ENCODE measurements around the gene USP19.

Gene USP19, protein sequence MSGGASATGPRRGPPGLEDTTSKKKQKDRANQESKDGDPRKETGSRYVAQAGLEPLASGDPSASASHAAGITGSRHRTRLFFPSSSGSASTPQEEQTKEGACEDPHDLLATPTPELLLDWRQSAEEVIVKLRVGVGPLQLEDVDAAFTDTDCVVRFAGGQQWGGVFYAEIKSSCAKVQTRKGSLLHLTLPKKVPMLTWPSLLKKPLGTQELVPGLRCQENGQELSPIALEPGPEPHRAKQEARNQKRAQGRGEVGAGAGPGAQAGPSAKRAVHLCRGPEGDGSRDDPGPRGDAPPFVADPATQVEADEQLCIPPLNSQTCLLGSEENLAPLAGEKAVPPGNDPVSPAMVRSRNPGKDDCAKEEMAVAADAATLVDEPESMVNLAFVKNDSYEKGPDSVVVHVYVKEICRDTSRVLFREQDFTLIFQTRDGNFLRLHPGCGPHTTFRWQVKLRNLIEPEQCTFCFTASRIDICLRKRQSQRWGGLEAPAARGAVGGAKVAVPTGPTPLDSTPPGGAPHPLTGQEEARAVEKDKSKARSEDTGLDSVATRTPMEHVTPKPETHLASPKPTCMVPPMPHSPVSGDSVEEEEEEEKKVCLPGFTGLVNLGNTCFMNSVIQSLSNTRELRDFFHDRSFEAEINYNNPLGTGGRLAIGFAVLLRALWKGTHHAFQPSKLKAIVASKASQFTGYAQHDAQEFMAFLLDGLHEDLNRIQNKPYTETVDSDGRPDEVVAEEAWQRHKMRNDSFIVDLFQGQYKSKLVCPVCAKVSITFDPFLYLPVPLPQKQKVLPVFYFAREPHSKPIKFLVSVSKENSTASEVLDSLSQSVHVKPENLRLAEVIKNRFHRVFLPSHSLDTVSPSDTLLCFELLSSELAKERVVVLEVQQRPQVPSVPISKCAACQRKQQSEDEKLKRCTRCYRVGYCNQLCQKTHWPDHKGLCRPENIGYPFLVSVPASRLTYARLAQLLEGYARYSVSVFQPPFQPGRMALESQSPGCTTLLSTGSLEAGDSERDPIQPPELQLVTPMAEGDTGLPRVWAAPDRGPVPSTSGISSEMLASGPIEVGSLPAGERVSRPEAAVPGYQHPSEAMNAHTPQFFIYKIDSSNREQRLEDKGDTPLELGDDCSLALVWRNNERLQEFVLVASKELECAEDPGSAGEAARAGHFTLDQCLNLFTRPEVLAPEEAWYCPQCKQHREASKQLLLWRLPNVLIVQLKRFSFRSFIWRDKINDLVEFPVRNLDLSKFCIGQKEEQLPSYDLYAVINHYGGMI (N-terminal part only)

DNA sequence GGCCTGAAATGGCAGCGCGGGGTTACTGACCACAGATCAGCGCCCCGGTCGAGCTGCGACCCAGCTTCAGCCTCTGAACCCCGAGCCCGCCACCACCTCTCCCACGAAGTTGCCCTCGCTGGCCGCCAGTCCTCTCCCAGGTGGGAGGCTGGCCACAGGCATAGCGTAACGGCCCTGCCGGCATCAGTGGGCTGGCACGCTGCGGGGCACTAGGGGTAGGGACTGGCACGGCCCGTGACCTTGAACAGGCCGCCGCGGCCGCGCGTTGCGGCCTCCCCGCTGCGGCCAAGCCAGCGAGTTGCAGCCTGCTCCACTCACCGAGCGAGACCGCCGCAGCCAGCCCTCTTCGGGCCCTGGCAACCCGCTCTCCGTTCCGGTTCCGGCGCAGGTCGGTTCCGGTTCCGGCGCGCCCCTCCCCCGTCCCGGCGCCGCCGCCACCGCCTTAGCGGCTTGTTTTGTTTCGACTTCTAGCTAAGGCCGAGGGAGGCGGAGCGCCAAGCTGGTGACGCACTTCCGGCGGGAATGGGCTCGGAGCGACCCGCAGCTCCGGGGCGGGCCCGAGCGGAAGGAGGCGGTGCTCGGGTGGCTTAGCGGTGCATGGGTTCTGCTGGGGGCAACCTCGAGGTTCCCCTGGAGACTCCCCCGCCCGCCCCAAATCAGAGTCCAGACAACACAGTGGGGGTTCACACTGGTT is at the start of gene USP19:
TSS of gene USP19 (minus strand) at position 386 of the 694 bp plus-strand sequence. CDS start 1,678 bp downstream, outside the sequence.
- Mint-ChIP-seq H3K4me1 (peaks cover 26% of the 10 kb centered on the region), H3K4me3 (peak within 1 kb of the TSS; percentile 75), H3K36me3 (peaks cover 38% of the 10 kb centered on the region), H3K27ac (peak within 1 kb of the TSS; percentile 79), H3K9me3 (no peaks in the 10 kb centered on the region)
- DNase-seq (ENCODE audit: low spot score in 2 of 2) (peak; percentile 83 to 94), ATAC-seq (peak; percentile 92)

GRCh38 chr3:49166752-49167556 is 46.3 kb upstream of the USP19 start:
- ATAC-seq = no peak
- H3K36me3 Mint-ChIP-seq = peaks cover 22% of the 10 kb centered on the region
- H3K27ac Mint-ChIP-seq = peak overlapping the region; percentile 95
- no peak for DNase-seq (ENCODE audit: low spot score in 2 of 2)
- H3K4me3 Mint-ChIP-seq = peak overlapping the region; percentile 92
- H3K9me3 Mint-ChIP-seq = no peaks in the 10 kb centered on the region
- peaks cover 46% of the 10 kb centered on the region for H3K4me1 Mint-ChIP-seq

- DNase-seq (ENCODE audit: low spot score in 2 of 2) = peak; percentile 63 to 86
- H3K9me3 Mint-ChIP-seq = no peaks in the 10 kb centered on the region
- peak; percentile 81 for ATAC-seq
- H3K27ac Mint-ChIP-seq = peak within 1 kb of the TSS; percentile 95
- peaks cover 41% of the 10 kb centered on the region for H3K4me1 Mint-ChIP-seq
- H3K4me3 Mint-ChIP-seq = peak within 1 kb of the TSS; percentile 92
- peaks cover 29% of the 10 kb centered on the region for H3K36me3 Mint-ChIP-seq
Observed at GRCh38 chr3:49165771-49166751, 45.4 kb upstream of the USP19 start, which contains the start of gene CCDC71. Gene CCDC71, minus strand, starts transcription at chr3:49166331. Its CDS starts 2,123 bp downstream, at chr3:49164208.

GRCh38 chr3:49164983-49165720 is 44.5 kb upstream of the USP19 start:
- peak overlapping the region; percentile 92 for H3K4me3 Mint-ChIP-seq
- peaks cover 34% of the 10 kb centered on the region for H3K4me1 Mint-ChIP-seq
- H3K9me3 Mint-ChIP-seq = no peaks in the 10 kb centered on the region
- peak overlapping the region; percentile 95 for H3K27ac Mint-ChIP-seq
- no peak for ATAC-seq
- peaks cover 29% of the 10 kb centered on the region for H3K36me3 Mint-ChIP-seq
- DNase-seq (ENCODE audit: low spot score in 2 of 2) = no peak

DNA sequence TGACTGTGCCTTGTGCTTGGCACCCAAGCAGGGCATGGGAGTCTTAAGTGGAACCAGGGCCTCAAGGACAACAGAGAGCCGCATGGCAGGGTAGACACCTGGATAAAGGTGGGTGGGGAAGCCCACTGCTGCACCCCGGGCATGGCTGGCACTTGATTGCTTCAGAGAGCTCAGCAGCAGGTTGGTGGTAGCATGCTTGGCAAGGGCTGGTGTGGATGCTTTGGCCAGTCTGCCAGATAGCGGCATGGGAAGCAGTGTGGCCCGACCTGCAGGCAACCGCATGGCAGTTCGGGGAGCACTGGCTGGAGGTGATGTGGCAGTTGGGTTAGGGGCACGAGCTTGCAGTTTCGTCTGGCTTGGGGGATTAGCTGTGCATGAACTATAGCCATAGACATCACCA is 43.0 kb upstream of the USP19 start:
- Mint-ChIP-seq H3K36me3 (peaks cover 29% of the 10 kb centered on the region), H3K4me3 (peak overlapping the region; percentile 26), H3K4me1 (peaks cover 34% of the 10 kb centered on the region), H3K9me3 (no peaks in the 10 kb centered on the region), H3K27ac (no peak overlapping the region)
- ATAC-seq = no peak
- no peak for DNase-seq (ENCODE audit: low spot score in 2 of 2)

DNA sequence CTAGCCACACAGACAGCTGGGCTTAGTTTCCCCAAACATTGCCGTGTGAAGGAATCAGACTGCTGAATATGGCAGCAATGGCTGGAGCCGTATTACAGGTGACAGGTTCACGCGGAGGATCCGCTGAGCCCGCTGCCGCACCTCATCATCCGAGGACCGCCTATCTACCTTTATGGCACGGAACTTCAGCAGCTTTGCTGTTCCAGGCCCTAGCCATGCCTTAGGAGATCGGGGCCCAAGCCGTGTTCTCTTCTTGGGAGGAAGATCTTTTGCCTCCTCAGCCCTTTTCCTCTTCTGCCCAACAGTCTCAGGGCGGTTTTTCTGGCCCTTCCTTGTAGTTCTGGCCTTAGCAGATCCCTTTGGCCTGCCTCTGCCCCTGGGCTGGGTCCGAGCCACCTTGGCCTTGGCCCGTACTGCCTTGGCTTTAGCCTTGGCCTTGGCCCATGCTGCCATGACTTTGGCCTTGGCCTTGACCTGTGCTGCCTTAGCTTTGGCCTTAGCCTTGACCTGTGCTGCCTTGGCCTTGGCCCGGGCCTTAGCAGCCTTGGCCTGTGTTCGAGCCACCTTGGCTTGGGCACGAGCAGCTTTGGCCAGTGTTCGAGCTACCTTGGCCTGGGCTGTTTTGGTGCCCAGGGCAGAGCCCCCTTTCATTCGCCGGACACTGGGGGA is 42.3 kb upstream of the USP19 start:
- Mint-ChIP-seq H3K27ac (no peak overlapping the region), H3K36me3 (peaks cover 29% of the 10 kb centered on the region), H3K4me3 (no peak overlapping the region), H3K9me3 (no peaks in the 10 kb centered on the region), H3K4me1 (peaks cover 40% of the 10 kb centered on the region)
- DNase-seq (ENCODE audit: low spot score in 2 of 2) = no peak
- ATAC-seq = no peak

GRCh38 chr3:49161808-49162530 is 41.3 kb upstream of the USP19 start:
- Mint-ChIP-seq H3K4me1 (peaks cover 40% of the 10 kb centered on the region), H3K27ac (peak overlapping the region; percentile 45), H3K9me3 (no peaks in the 10 kb centered on the region), H3K4me3 (no peak overlapping the region), H3K36me3 (peaks cover 29% of the 10 kb centered on the region)
- DNase-seq (ENCODE audit: low spot score in 2 of 2) (no peak), ATAC-seq (peak; percentile 57)

DNA sequence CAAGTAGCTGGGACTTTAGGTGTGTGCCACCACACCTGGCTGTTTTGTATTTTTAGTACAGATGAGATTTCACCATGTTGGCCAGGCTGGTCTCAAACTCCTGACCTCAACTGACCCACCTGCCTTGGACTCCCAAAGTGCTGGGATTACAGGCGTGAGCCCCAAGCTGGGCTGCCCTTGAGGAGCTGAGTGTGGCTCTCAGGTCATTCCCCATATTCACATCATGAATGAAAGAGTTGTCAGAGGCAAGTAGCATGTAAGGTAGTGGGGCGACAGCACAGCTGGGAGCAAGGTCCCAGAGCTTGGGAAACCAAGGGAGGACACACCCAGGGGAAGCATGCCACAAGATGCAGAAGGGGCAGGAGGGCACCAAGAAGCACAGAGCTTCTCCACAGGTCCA is 40.6 kb upstream of the USP19 start:
- Mint-ChIP-seq H3K9me3 (no peaks in the 10 kb centered on the region), H3K4me3 (no peak overlapping the region), H3K27ac (peak overlapping the region; percentile 45), H3K36me3 (peaks cover 29% of the 10 kb centered on the region), H3K4me1 (peaks cover 40% of the 10 kb centered on the region)
- ATAC-seq = no peak
- no peak for DNase-seq (ENCODE audit: low spot score in 2 of 2)

DNA sequence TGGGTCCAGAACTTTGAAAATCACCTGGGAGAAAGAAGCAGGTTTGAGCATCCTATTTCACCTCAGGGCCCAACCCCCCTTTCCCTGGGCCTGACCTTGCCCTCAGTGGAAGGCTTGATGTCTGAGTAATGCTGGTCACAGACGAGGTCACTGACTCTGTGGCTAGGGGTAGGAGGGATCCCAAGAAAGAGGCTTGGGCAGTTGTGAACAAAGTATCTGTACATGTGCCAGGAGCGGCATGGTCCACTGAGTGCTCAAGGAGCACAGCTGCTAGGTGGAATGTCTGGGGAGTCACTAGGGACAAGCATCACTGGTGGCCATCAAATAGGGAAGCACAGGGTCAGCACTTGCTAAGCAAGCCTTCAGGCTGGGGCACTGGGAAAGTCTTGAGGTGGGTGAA is 38.2 kb upstream of the USP19 start:
- ATAC-seq (no peak), DNase-seq (ENCODE audit: low spot score in 2 of 2) (no peak)
- Mint-ChIP-seq H3K9me3 (no peaks in the 10 kb centered on the region), H3K4me1 (peaks cover 20% of the 10 kb centered on the region), H3K36me3 (peaks cover 23% of the 10 kb centered on the region), H3K4me3 (no peak overlapping the region), H3K27ac (peak overlapping the region; percentile 41)

- H3K4me1 Mint-ChIP-seq = peaks cover 16% of the 10 kb centered on the region
- peak; percentile 76 for ATAC-seq
- peaks cover 17% of the 10 kb centered on the region for H3K36me3 Mint-ChIP-seq
- no peak overlapping the region for H3K4me3 Mint-ChIP-seq
- H3K9me3 Mint-ChIP-seq = no peaks in the 10 kb centered on the region
- peak overlapping the region; percentile 41 for H3K27ac Mint-ChIP-seq
- peak; percentile 30 to 65 for DNase-seq (ENCODE audit: low spot score in 2 of 2)
Observed at GRCh38 chr3:49158103-49158709, 37.6 kb upstream of the USP19 start.

GRCh38 chr3:49157289-49157688 is 36.7 kb upstream of the USP19 start:
- H3K9me3 Mint-ChIP-seq = no peaks in the 10 kb centered on the region
- no peak for ATAC-seq
- peaks cover 9% of the 10 kb centered on the region for H3K4me1 Mint-ChIP-seq
- no peak overlapping the region for H3K4me3 Mint-ChIP-seq
- H3K36me3 Mint-ChIP-seq = peaks cover 10% of the 10 kb centered on the region
- DNase-seq (ENCODE audit: low spot score in 2 of 2) = no peak
- H3K27ac Mint-ChIP-seq = no peak overlapping the region

Measured in stimulated activated effector memory CD8-positive, alpha-beta T cell treated with anti-CD3 and anti-CD28 coated beads, Interleukin-12 subunit alpha, Interleukin-12 subunit beta, amount 100 ng/mL, for 72 hours (primary cell).